Tongue (tissue), 2 donors: Measurements from ENCODE around the gene GNG4. TPM values are rescaled to one million over a fixed set of nuclear protein-coding genes. Genes with fewer than 3 reads are reported as not detected.

Experiments
- DNase-seq: peaks from one replicate; pipeline ENCODE4 v3.0.0-alpha.2; 2015
- total RNA-seq: library from RNA; depleted of rRNA; stranded (reverse); fragments of >200 nt; gene quantifications from one replicate; pipeline ENCODE4 v1.2.3, GENCODE V29; 2014

The GNG4 gene
- 0.51 TPM for total RNA-seq

- peak; percentile 59 for DNase-seq
Observed at GRCh38 chr1:235649368-235650163, at the start of gene GNG4. TSS of gene GNG4 (minus strand) at chr1:235649784. CDS start at chr1:235583838, 65,946 bp downstream.

- no peak for DNase-seq
Observed at GRCh38 chr1:235697508-235697907, 47.9 kb upstream of the GNG4 start.

GRCh38 chr1:235689356-235689755 lies 39.8 kb upstream of the GNG4 start:
- DNase-seq = no peak

GRCh38 chr1:235688096-235688495 lies 38.5 kb upstream of the GNG4 start:
- DNase-seq = no peak

GRCh38 chr1:235683653-235684052 lies 34.1 kb upstream of the GNG4 start:
- DNase-seq = no peak

GRCh38 chr1:235682216-235682615 lies 32.6 kb upstream of the GNG4 start:
- DNase-seq = no peak

- DNase-seq = no peak
Observed at GRCh38 chr1:235679644-235680043, 30.1 kb upstream of the GNG4 start.

- no peak for DNase-seq
Observed at GRCh38 chr1:235679005-235679404, 29.4 kb upstream of the GNG4 start.

GRCh38 chr1:235675152-235675890 lies 25.7 kb upstream of the GNG4 start:
- no peak for DNase-seq

GRCh38 chr1:235673981-235674380 lies 24.4 kb upstream of the GNG4 start:
- no peak for DNase-seq

- no peak for DNase-seq
Observed at GRCh38 chr1:235671992-235672391, 22.4 kb upstream of the GNG4 start.

- no peak for DNase-seq
Observed at GRCh38 chr1:235670157-235670776, 20.7 kb upstream of the GNG4 start.

GRCh38 chr1:235669277-235669676 lies 19.7 kb upstream of the GNG4 start:
- no peak for DNase-seq

GRCh38 chr1:235663628-235664027 lies 14.0 kb upstream of the GNG4 start:
- no peak for DNase-seq

GRCh38 chr1:235661568-235661967 lies 12.0 kb upstream of the GNG4 start:
- no peak for DNase-seq

- no peak for DNase-seq
Observed at GRCh38 chr1:235659186-235659771, 9.7 kb upstream of the GNG4 start.

GRCh38 chr1:235657747-235658526 lies 8.4 kb upstream of the GNG4 start:
- no peak for DNase-seq

- DNase-seq = no peak
Observed at GRCh38 chr1:235657269-235657668, 7.7 kb upstream of the GNG4 start.

GRCh38 chr1:235652364-235652763 lies 2.8 kb upstream of the GNG4 start:
- no peak for DNase-seq

- no peak for DNase-seq
Observed at GRCh38 chr1:235651170-235651806, 1.7 kb upstream of the GNG4 start.
